ENCODE measurements around the gene GRIA4.

GRCh38 chr11:105942921-105943320 is 333.0 kb downstream of the GRIA4 start:
- TF ChIP-seq CTCF (IDR thresholded peaks at IDR 0.05; ENCODE audit: insufficient read depth, low read length) (no peak), POLR2AphosphoS5 (IDR thresholded peaks at IDR 0.05; ENCODE audit: low read depth) (no peak), REST (IDR thresholded peaks at IDR 0.05; ENCODE audit: insufficient replicate concordance, low read depth) (no peak), SPI1 (IDR thresholded peaks at IDR 0.05; ENCODE audit: borderline replicate concordance, low read depth) (no peak)

Measured in HL-60 (cell line).